Activated CD4-positive, alpha-beta memory T cell treated with anti-CD3 and anti-CD28 coated beads, Interleukin-2, amount 10 ng/mL, durations not matched to agents 7 days and 5 days (primary cell): ENCODE results near the gene BLACAT1. TPM values are rescaled to one million over a fixed set of nuclear protein-coding genes. Genes with fewer than 3 reads are reported as not detected.
"Not testable (repeated sequence)": the region's sequence is repeated elsewhere in the genome, so short reads cannot be mapped to it uniquely, and the experiment has no call there.

Experiments used
- CTCF ChIA-PET: fragments of 350-600 bp; sonication (Branson Sonifier 250); formaldehyde crosslinking; loops from one replicate; lab custom pipeline; 2021; ENCODE audit warnings: antibody characterized with exemption, inconsistent platforms; lab: Charles Lee
- POLR2A ChIA-PET: fragments of 350-600 bp; sonication (Branson Sonifier 250); formaldehyde crosslinking; loops from one replicate; lab custom pipeline; 2021; ENCODE audit warnings: antibody characterized with exemption; lab: Charles Lee
- DNase-seq: peaks from one replicate; pipeline ENCODE4 v3.0.0-alpha.2; 2020
- H3K27ac Mint-ChIP-seq: one replicate; pipeline ENCODE4 v1.8.0; 2021; ENCODE audit warnings: mild to moderate bottlenecking, mixed read lengths
- H3K27me3 Mint-ChIP-seq: one replicate; pipeline ENCODE4 v1.8.0; 2021; ENCODE audit warnings: mixed read lengths
- H3K36me3 Mint-ChIP-seq: one replicate; pipeline ENCODE4 v1.8.0; 2021; ENCODE audit warnings: low read depth, mixed read lengths
- H3K4me1 Mint-ChIP-seq: one replicate; pipeline ENCODE4 v1.8.0; 2021; ENCODE audit warnings: mixed read lengths
- H3K4me3 Mint-ChIP-seq: one replicate; pipeline ENCODE4 v1.8.0; 2021; ENCODE audit warnings: mild to moderate bottlenecking, mixed read lengths
- H3K9me3 Mint-ChIP-seq: one replicate; pipeline ENCODE4 v1.8.0; 2021; ENCODE audit warnings: mixed read lengths
- total RNA-seq, 2 experiments: library from RNA; stranded (reverse); gene quantifications; one replicate each; pipeline ENCODE4 v1.2.3, GENCODE V29; 2021

BLACAT1 gene
- total RNA-seq, 2 experiments from 2014 or later: 0.55 to 0.65 TPM

GRCh38 chr1:205494115-205494514 is 38.3 kb upstream of the BLACAT1 start:
- Mint-ChIP-seq H3K4me3 (no peak overlapping the region), H3K4me1 (peaks cover 13% of the 10 kb centered on the region), H3K9me3 (no peaks in the 10 kb centered on the region), H3K36me3 (no peaks in the 10 kb centered on the region), H3K27ac (no peak overlapping the region), H3K27me3 (peaks cover 9% of the 10 kb centered on the region)
- POLR2A ChIA-PET: no interaction called here
- CTCF ChIA-PET: interaction anchor here (6.1 kb wide), 1 partner anchor 8 kb away, joined by 26 read pairs; no protein-coding TSS in a partner anchor
- no peak for DNase-seq

- Mint-ChIP-seq H3K27me3 (peaks cover 11% of the 10 kb centered on the region), H3K9me3 (no peaks in the 10 kb centered on the region), H3K4me3 (no peak overlapping the region), H3K4me1 (peaks cover 13% of the 10 kb centered on the region), H3K36me3 (no peaks in the 10 kb centered on the region), H3K27ac (no peak overlapping the region)
- no peak for DNase-seq
- POLR2A ChIA-PET: no interaction called here
- CTCF ChIA-PET: interaction anchor here (2.7 to 6.1 kb wide), 2 partner anchors 8 to 31 kb away, joined by 8 to 26 read pairs; no protein-coding TSS in a partner anchor
These were observed 37.6 kb upstream of the BLACAT1 start for GRCh38 chr1:205493241-205494085.

GRCh38 chr1:205492774-205493173 is 36.9 kb upstream of the BLACAT1 start:
- DNase-seq: no peak
- no peaks in the 10 kb centered on the region for H3K36me3 Mint-ChIP-seq
- no peak overlapping the region for H3K27ac Mint-ChIP-seq
- peaks cover 13% of the 10 kb centered on the region for H3K27me3 Mint-ChIP-seq
- ChIA-PET CTCF (interaction anchor here (1.5 to 2.7 kb wide), 2 partner anchors 31 to 117 kb away, joined by 3 to 8 read pairs; no protein-coding TSS in a partner anchor), POLR2A (no interaction called here)
- H3K9me3 Mint-ChIP-seq: no peaks in the 10 kb centered on the region
- H3K4me3 Mint-ChIP-seq: no peak overlapping the region
- H3K4me1 Mint-ChIP-seq: peaks cover 13% of the 10 kb centered on the region

GRCh38 chr1:205492201-205492667 is 36.4 kb upstream of the BLACAT1 start:
- peaks cover 13% of the 10 kb centered on the region for H3K27me3 Mint-ChIP-seq
- no peak overlapping the region for H3K27ac Mint-ChIP-seq
- peaks cover 13% of the 10 kb centered on the region for H3K4me1 Mint-ChIP-seq
- no peaks in the 10 kb centered on the region for H3K36me3 Mint-ChIP-seq
- ChIA-PET POLR2A (no interaction called here), CTCF (interaction anchor here (1.5 to 2.7 kb wide), 2 partner anchors 32 to 116 kb away, joined by 3 to 8 read pairs; no protein-coding TSS in a partner anchor)
- no peaks in the 10 kb centered on the region for H3K9me3 Mint-ChIP-seq
- no peak overlapping the region for H3K4me3 Mint-ChIP-seq
- no peak for DNase-seq

- POLR2A ChIA-PET: no interaction called here
- Mint-ChIP-seq H3K9me3 (no peaks in the 10 kb centered on the region), H3K27me3 (peaks cover 13% of the 10 kb centered on the region)
These were observed 35.9 kb upstream of the BLACAT1 start for GRCh38 chr1:205491794-205492193.

GRCh38 chr1:205488074-205488723 is 32.4 kb upstream of the BLACAT1 start:
- peaks cover 25% of the 10 kb centered on the region for H3K27me3 Mint-ChIP-seq
- H3K4me1 Mint-ChIP-seq: peaks cover 10% of the 10 kb centered on the region
- no peak overlapping the region for H3K27ac Mint-ChIP-seq
- DNase-seq: peak; percentile 48
- no peak overlapping the region for H3K4me3 Mint-ChIP-seq
- CTCF ChIA-PET: interaction anchor here (0.7 to 7.9 kb wide), 21 partner anchors 8 to 215 kb away, joined by 3 to 133 read pairs (median 5); partner anchors contain the start of genes ELK4 and KLHDC8A
- no peaks in the 10 kb centered on the region for H3K9me3 Mint-ChIP-seq
- no peaks in the 10 kb centered on the region for H3K36me3 Mint-ChIP-seq
- POLR2A ChIA-PET: no interaction called here

More at GRCh38 chr1:205491794-205492193, 35.9 kb upstream of the BLACAT1 start:
- Mint-ChIP-seq H3K27ac (no peak overlapping the region), H3K4me1 (peaks cover 13% of the 10 kb centered on the region), H3K36me3 (no peaks in the 10 kb centered on the region), H3K4me3 (no peak overlapping the region)
- no peak for DNase-seq
- CTCF ChIA-PET: interaction anchor here (1.5 to 2.7 kb wide), 2 partner anchors 32 to 116 kb away, joined by 3 to 8 read pairs; no protein-coding TSS in a partner anchor

- no peak for DNase-seq
- ChIA-PET CTCF (interaction anchor here (0.6 to 7.9 kb wide), 27 partner anchors 8 to 216 kb away, joined by 3 to 133 read pairs (median 10); partner anchors contain the start of genes BLACAT1 and KLHDC8A), POLR2A (no interaction called here)
- Mint-ChIP-seq H3K9me3 (no peaks in the 10 kb centered on the region), H3K4me3 (no peak overlapping the region), H3K4me1 (peaks cover 13% of the 10 kb centered on the region), H3K27ac (no peak overlapping the region), H3K36me3 (no peaks in the 10 kb centered on the region), H3K27me3 (peaks cover 32% of the 10 kb centered on the region)
These were observed 30.4 kb upstream of the BLACAT1 start for GRCh38 chr1:205486258-205486657.

GRCh38 chr1:205484985-205485967 is 29.4 kb upstream of the BLACAT1 start:
- CTCF ChIA-PET: interaction anchor here (0.6 to 7.9 kb wide), 60 partner anchors 7 to 577 kb away, joined by 3 to 133 read pairs (median 4); partner anchors contain the start of genes BLACAT1, ELK4, KLHDC8A and LEMD1
- Mint-ChIP-seq H3K4me1 (peaks cover 17% of the 10 kb centered on the region), H3K27me3 (peaks cover 38% of the 10 kb centered on the region), H3K9me3 (no peaks in the 10 kb centered on the region), H3K27ac (no peak overlapping the region), H3K4me3 (no peak overlapping the region), H3K36me3 (no peaks in the 10 kb centered on the region)
- POLR2A ChIA-PET: interaction anchor here (1.1 to 1.4 kb wide), 2 partner anchors 88 to 131 kb away, joined by 5 to 7 read pairs; no protein-coding TSS in a partner anchor
- DNase-seq: peak; percentile 69

GRCh38 chr1:205483372-205483771 is 27.5 kb upstream of the BLACAT1 start:
- no peaks in the 10 kb centered on the region for H3K9me3 Mint-ChIP-seq
- no peaks in the 10 kb centered on the region for H3K36me3 Mint-ChIP-seq
- peaks cover 23% of the 10 kb centered on the region for H3K4me1 Mint-ChIP-seq
- DNase-seq: no peak
- ChIA-PET POLR2A (no interaction called here), CTCF (interaction anchor here (0.7 to 7.9 kb wide), 5 partner anchors 42 to 313 kb away, joined by 3 to 98 read pairs (median 3); partner anchors contain the start of gene KLHDC8A)
- H3K27me3 Mint-ChIP-seq: peaks cover 36% of the 10 kb centered on the region
- H3K4me3 Mint-ChIP-seq: no peak overlapping the region
- H3K27ac Mint-ChIP-seq: no peak overlapping the region

GRCh38 chr1:205482587-205482986 is 26.7 kb upstream of the BLACAT1 start:
- Mint-ChIP-seq H3K27me3 (peaks cover 32% of the 10 kb centered on the region), H3K4me1 (peaks cover 23% of the 10 kb centered on the region)
- H3K27ac Mint-ChIP-seq, H3K4me3 Mint-ChIP-seq, DNase-seq, POLR2A ChIA-PET, H3K9me3 Mint-ChIP-seq, H3K36me3 Mint-ChIP-seq: not testable (repeated sequence)
- CTCF ChIA-PET: interaction anchor here (1.0 to 7.5 kb wide), 4 partner anchors 13 to 86 kb away, joined by 3 to 81 read pairs (median 3); no protein-coding TSS in a partner anchor

- POLR2A ChIA-PET: no interaction called here
- Mint-ChIP-seq H3K4me1 (peaks cover 23% of the 10 kb centered on the region), H3K36me3 (no peaks in the 10 kb centered on the region), H3K4me3 (no peak overlapping the region), H3K27ac (no peak overlapping the region), H3K9me3 (no peaks in the 10 kb centered on the region), H3K27me3 (peaks cover 32% of the 10 kb centered on the region)
- no peak for DNase-seq
- CTCF ChIA-PET: interaction anchor here (0.8 to 1.0 kb wide), 2 partner anchors 12 to 128 kb away, joined by 3 read pairs; no protein-coding TSS in a partner anchor
These were observed 25.8 kb upstream of the BLACAT1 start for GRCh38 chr1:205481629-205482151.
